22Rv1 (cell line): Measurements from ENCODE around the gene RNF39.
A peak's percentile ranks its signal among the peaks of the same experiment; 100 is the strongest.

Experiments
- ZFX ChIP-seq: fragments of 450-650 bp; IDR thresholded peaks from 2 replicates; pipeline ENCODE4 v1.6.1; 2017; ENCODE audit warnings: antibody characterized with exemption, borderline replicate concordance
- TF ChIP-seq, protein P1 (sequence below): fragments of 450-650 bp; IDR thresholded peaks from 2 replicates; pipeline ENCODE4 v1.5.1; 2017; ENCODE audit warnings: mild to moderate bottlenecking

DNA sequence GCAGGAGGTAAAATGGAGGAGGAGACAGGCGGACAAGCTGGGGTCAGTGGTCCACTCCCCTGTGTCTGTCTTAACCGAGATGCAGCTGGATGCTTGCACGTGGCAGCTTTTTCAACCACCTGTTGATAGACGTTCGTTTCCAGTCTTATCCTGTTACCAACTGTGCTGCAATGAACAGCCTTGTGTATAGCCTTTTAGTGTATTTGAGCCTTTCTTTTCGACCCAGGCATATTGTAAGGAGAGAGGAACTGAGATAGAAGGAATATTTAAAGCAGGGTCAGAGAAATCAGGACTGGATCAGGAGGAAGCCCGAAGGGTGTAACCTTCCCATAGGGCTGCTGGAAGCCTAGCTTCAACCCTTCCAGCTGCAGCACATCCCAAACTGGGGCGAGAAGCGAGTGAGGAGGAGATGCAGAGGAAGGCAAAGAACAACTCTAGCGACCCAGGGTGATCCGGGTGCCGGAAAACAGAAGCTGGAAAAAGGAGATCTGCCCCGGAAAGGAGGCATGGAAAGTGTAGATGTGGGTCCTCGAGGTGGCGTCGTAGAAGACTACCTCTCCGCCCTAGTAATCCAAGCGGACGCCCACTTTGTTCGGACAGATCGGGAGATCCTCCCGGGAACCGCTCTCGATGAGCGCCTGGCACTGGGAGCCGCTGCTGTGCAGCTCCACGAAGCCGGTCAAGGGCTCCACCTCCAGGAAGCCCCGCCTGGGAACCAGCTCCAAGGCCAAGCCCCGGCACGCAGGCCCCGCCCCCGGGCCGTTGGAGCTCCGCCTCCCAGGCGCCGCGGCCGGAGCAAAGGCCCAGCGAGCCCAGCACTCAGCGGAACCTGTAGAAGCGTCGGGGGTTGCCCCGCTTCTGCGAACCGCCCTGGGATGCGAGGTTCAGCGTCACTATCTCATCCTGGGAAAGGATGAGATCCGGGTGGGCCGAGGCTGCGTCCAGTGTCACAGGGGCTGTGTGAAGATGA is 26.2 kb upstream of the RNF39 start:
- TF ChIP-seq, protein P1, sequence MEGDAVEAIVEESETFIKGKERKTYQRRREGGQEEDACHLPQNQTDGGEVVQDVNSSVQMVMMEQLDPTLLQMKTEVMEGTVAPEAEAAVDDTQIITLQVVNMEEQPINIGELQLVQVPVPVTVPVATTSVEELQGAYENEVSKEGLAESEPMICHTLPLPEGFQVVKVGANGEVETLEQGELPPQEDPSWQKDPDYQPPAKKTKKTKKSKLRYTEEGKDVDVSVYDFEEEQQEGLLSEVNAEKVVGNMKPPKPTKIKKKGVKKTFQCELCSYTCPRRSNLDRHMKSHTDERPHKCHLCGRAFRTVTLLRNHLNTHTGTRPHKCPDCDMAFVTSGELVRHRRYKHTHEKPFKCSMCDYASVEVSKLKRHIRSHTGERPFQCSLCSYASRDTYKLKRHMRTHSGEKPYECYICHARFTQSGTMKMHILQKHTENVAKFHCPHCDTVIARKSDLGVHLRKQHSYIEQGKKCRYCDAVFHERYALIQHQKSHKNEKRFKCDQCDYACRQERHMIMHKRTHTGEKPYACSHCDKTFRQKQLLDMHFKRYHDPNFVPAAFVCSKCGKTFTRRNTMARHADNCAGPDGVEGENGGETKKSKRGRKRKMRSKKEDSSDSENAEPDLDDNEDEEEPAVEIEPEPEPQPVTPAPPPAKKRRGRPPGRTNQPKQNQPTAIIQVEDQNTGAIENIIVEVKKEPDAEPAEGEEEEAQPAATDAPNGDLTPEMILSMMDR: peak; percentile 39
- TF ChIP-seq ZFX: no peak
